Mesothelial cell of epicardium (in vitro differentiated cells): ENCODE results near the gene ITGB6. TPM values are rescaled to one million over a fixed set of nuclear protein-coding genes. Genes with fewer than 3 reads are reported as not detected.

Source experiments
- DNase-seq, 2 experiments: peaks; one replicate each; pipeline ENCODE4 v3.0.0; 2021; ENCODE audit warnings: low spot score in 2 of 2; ENCODE audit not compliant: unreplicated experiment in 2 of 2
- H3K27ac Mint-ChIP-seq: 2 replicates; pipeline ENCODE4 v1.8.0; 2021; ENCODE audit warnings: mixed read lengths
- H3K27me3 Mint-ChIP-seq: 2 replicates; pipeline ENCODE4 v1.8.0; 2021; ENCODE audit warnings: low read depth, mixed read lengths
- H3K36me3 Mint-ChIP-seq: 2 replicates; pipeline ENCODE4 v1.8.0; 2021; ENCODE audit warnings: mixed read lengths
- H3K4me1 Mint-ChIP-seq: 2 replicates; pipeline ENCODE4 v1.8.0; 2021; ENCODE audit warnings: mixed read lengths
- H3K4me3 Mint-ChIP-seq: 2 replicates; pipeline ENCODE4 v1.8.0; 2021; ENCODE audit warnings: mild to moderate bottlenecking, moderate library complexity, mixed read lengths
- H3K9me3 Mint-ChIP-seq: 2 replicates; pipeline ENCODE4 v1.8.0; 2021; ENCODE audit warnings: mixed read lengths
- CTCF ChIP-seq: fragments of 200-600 bp; sonication (generic); IDR thresholded peaks from one replicate; pipeline ENCODE4 v1.5.0; 2021; ENCODE audit warnings: antibody characterized with exemption; ENCODE audit not compliant: unreplicated experiment
- total RNA-seq: library from RNA; stranded (reverse); gene quantifications from 3 replicates; pipeline ENCODE4 v1.2.1, GENCODE V29; 2021

ITGB6 gene, protein sequence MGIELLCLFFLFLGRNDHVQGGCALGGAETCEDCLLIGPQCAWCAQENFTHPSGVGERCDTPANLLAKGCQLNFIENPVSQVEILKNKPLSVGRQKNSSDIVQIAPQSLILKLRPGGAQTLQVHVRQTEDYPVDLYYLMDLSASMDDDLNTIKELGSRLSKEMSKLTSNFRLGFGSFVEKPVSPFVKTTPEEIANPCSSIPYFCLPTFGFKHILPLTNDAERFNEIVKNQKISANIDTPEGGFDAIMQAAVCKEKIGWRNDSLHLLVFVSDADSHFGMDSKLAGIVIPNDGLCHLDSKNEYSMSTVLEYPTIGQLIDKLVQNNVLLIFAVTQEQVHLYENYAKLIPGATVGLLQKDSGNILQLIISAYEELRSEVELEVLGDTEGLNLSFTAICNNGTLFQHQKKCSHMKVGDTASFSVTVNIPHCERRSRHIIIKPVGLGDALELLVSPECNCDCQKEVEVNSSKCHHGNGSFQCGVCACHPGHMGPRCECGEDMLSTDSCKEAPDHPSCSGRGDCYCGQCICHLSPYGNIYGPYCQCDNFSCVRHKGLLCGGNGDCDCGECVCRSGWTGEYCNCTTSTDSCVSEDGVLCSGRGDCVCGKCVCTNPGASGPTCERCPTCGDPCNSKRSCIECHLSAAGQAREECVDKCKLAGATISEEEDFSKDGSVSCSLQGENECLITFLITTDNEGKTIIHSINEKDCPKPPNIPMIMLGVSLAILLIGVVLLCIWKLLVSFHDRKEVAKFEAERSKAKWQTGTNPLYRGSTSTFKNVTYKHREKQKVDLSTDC
- total RNA-seq: 13.1 to 14.9 TPM (median 14.3 TPM) in 3 replicates

- Mint-ChIP-seq H3K27ac (peak within 1 kb of the TSS; percentile 92), H3K36me3 (no peaks in the 10 kb centered on the region), H3K9me3 (no peaks in the 10 kb centered on the region), H3K27me3 (no peaks in the 10 kb centered on the region), H3K4me1 (peaks cover 35% of the 10 kb centered on the region), H3K4me3 (peak within 1 kb of the TSS; percentile 72)
- no peak for DNase-seq
- TF ChIP-seq CTCF: no peak
Measured at GRCh38 chr2:160199683-160200389, at the start of gene ITGB6. Gene ITGB6, minus strand, starts transcription at chr2:160200272. Its CDS starts 209 bp downstream, at chr2:160200063.

DNA sequence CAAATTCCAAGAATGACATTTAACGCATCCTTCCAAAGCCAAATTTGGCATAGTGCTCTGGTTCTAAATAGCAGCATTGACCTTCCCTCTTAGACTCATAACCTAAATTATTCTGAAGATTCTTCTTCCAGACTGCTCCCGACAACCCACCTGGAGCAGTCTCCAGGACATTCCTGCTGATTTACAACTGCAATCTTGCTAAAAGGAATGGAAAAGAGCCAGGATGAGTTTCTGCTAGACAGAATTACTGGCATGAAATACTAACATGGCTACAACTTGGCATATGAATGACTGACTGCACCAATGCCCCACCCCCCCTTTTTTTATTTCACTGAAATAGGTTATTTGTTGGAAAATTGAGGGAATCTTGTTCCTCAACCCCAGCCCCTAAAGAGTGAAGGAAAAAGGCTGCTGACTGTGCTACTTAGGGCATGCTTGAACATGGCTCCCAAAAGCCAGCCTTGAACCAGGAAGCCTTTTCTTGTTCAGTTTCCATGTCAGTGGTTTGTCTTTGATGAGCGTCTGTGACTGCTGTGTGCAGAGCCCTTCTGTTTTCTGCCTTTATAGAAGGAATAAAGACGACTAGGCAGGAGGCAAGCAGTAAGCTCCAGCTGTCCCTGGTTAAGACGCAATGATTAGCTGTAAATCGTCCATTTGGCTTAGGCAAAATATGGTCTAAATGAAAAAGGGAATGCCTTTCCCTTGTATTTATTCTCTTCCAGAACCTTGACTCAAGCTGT, 47.4 kb upstream of the ITGB6 start:
- peak overlapping the region; percentile 51 for H3K27ac Mint-ChIP-seq
- H3K4me3 Mint-ChIP-seq: no peak overlapping the region
- H3K9me3 Mint-ChIP-seq: no peaks in the 10 kb centered on the region
- H3K4me1 Mint-ChIP-seq: peaks cover 29% of the 10 kb centered on the region
- DNase-seq: no peak
- no peak for TF ChIP-seq CTCF
- H3K36me3 Mint-ChIP-seq: no peaks in the 10 kb centered on the region
- H3K27me3 Mint-ChIP-seq: no peaks in the 10 kb centered on the region

DNA sequence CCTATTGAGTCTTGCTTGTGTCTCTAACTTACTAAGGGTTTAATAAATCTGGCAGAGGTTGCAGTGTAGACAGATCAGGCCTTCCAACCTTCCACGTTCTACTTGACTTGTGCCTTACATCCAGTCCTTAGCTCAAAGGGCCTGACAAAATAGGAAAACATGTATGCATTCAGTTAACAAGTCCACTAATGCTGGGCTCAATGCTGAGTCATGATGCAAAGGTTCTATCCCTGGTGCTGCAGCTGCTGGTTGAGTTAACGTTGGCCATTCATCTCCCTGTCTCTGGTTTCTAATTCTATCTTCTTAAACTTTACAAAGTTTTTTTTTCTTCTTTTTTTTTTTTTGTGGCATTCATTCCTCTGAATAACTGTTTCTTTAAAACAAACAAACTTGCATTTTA, 46.3 kb upstream of the ITGB6 start:
- no peak for DNase-seq
- no peaks in the 10 kb centered on the region for H3K9me3 Mint-ChIP-seq
- H3K27me3 Mint-ChIP-seq: no peaks in the 10 kb centered on the region
- no peaks in the 10 kb centered on the region for H3K36me3 Mint-ChIP-seq
- H3K4me1 Mint-ChIP-seq: peaks cover 35% of the 10 kb centered on the region
- no peak overlapping the region for H3K27ac Mint-ChIP-seq
- no peak overlapping the region for H3K4me3 Mint-ChIP-seq
- no peak for TF ChIP-seq CTCF

- TF ChIP-seq CTCF: no peak
- no peak for DNase-seq
- Mint-ChIP-seq H3K27ac (no peak overlapping the region), H3K27me3 (no peaks in the 10 kb centered on the region), H3K4me3 (no peak overlapping the region), H3K36me3 (no peaks in the 10 kb centered on the region), H3K9me3 (no peaks in the 10 kb centered on the region), H3K4me1 (peaks cover 39% of the 10 kb centered on the region)
Measured at GRCh38 chr2:160245614-160246155, 45.6 kb upstream of the ITGB6 start.
